ENCODE results near the gene DACT3.

GRCh38 chr19:46697204-46697960, 36.4 kb upstream of the DACT3 start:
- TF ChIP-seq YY1 (IDR thresholded peaks at IDR 0.05; ENCODE audit: insufficient read depth, insufficient read length) (no peak), SUZ12 (IDR thresholded peaks at IDR 0.05; ENCODE audit: extremely low read depth, insufficient read depth, insufficient read length) (no peak)
